K562 (cell line): ENCODE measurements around the gene IRS1. TPM values are rescaled to one million over a fixed set of nuclear protein-coding genes. Genes with fewer than 3 reads are reported as not detected.

Experiments
- ATAC-seq: fragments of 200-7000 bp; cut with Tn5 transposase; 3 replicates; pipeline ENCODE4 v1.9.1; 2020; ENCODE audit warnings: moderate library complexity
- BruUV-seq: library from RNA; stranded (reverse); fragments of 400-500 nt; replicated peaks from 2 replicates; lab custom pipeline; 2021; lab: Mats Ljungman, UMichigan
- CTCF ChIA-PET: fragments of 300-600 bp; formaldehyde crosslinking; extraction: SDS; loops from one replicate; lab custom pipeline; 2021; ENCODE audit warnings: low intra/inter-chr PET ratio; lab: Yijun Ruan, JAX
- POLR2A ChIA-PET: fragments of 300-600, 350-650 bp; sonication (Branson Sonifier 250); formaldehyde crosslinking; extraction: SDS; loops from one replicate; lab custom pipeline; 2021; ENCODE audit warnings: antibody characterized with exemption, inconsistent platforms; lab: Yijun Ruan, JAX
- DNase-seq, 4 experiments: peaks; one replicate each; pipeline versions ENCODE4 v3.0.0 to v3.0.0-alpha.2; 2011 to 2018; ENCODE audit warnings: low spot score in 3 of 4, mixed read lengths in 3 of 4; ENCODE audit errors: extremely low read depth in 1 of 4
- FAIRE-seq: peaks from 2 replicates; lab custom pipeline; 2011; peaks lifted over from hg19 to GRCh38; lab: Jason Lieb, UNC
- H2AFZ ChIP-seq: 2 replicates; pipeline ENCODE4 v1.6.0; 2011; ENCODE audit warnings: low read depth, low read length, control low read depth, inconsistent platforms
- H3K27ac ChIP-seq: fragments of 200-600 bp; 3 replicates; pipeline ENCODE4 v1.8.0; 2011; ENCODE audit warnings: low read depth, mild to moderate bottlenecking, control low read depth, inconsistent platforms, low read length, moderate library complexity, mixed read lengths; ENCODE audit errors: extremely low read depth
- H3K27me3 ChIP-seq, 2 experiments: fragments of 300-600 bp in 1 of 2; 2 replicates in 1 of 2; 3 replicates in 1 of 2; pipeline versions ENCODE4 v1.6.0 to v1.8.0; 2011; ENCODE audit warnings: inconsistent platforms in 2 of 2, low read length in 2 of 2, mild to moderate bottlenecking in 1 of 2, mixed read lengths in 1 of 2, moderate library complexity in 1 of 2; ENCODE audit not compliant: control insufficient read depth in 2 of 2, insufficient read depth in 2 of 2
- H3K36me3 ChIP-seq: fragments of 300-600 bp; 3 replicates; pipeline ENCODE4 v1.8.0; 2011; ENCODE audit warnings: mild to moderate bottlenecking, low read length, inconsistent platforms; ENCODE audit not compliant: control insufficient read depth, insufficient read depth
- H3K4me1 ChIP-seq, 2 experiments: fragments of 200-600 bp in 1 of 2; replicated peaks in 1 of 2; 2 replicates in 1 of 2; 3 replicates in 1 of 2; pipeline versions ENCODE4 v1.5.1 to v1.8.0; 2011; ENCODE audit warnings: inconsistent platforms in 2 of 2, low read length in 2 of 2, mild to moderate bottlenecking in 1 of 2, mixed read lengths in 1 of 2, moderate library complexity in 1 of 2; ENCODE audit not compliant: control insufficient read depth in 2 of 2, insufficient read depth in 2 of 2
- H3K4me2 ChIP-seq: 2 replicates; pipeline ENCODE4 v1.6.1; 2011; ENCODE audit warnings: low read length, control low read depth, inconsistent platforms, mixed read lengths; ENCODE audit not compliant: insufficient read depth
- H3K4me3 ChIP-seq: fragments of 200-600 bp; sonication (generic), shearing (Covaris generic); 2 replicates; pipeline ENCODE4 v1.5.1; 2016; ENCODE audit warnings: control low read depth, inconsistent platforms
- H3K79me2 ChIP-seq: fragments of 200-600 bp; 3 replicates; pipeline ENCODE4 v1.8.0; 2011; ENCODE audit warnings: low read length, inconsistent platforms; ENCODE audit not compliant: control insufficient read depth, insufficient read depth
- H3K9ac ChIP-seq, 2 experiments: 2 replicates each; pipeline versions ENCODE4 v1.6.0 to v1.6.1; 2011; ENCODE audit warnings: low read depth in 2 of 2, low read length in 2 of 2, control low read depth in 1 of 2, inconsistent platforms in 1 of 2, mild to moderate bottlenecking in 1 of 2, mixed read lengths in 1 of 2; ENCODE audit not compliant: insufficient read depth in 1 of 2
- H3K9me1 ChIP-seq: one replicate; pipeline ENCODE4 v1.6.0; 2011; ENCODE audit warnings: inconsistent platforms, mild to moderate bottlenecking, low read length, moderate library complexity; ENCODE audit not compliant: control insufficient read depth, insufficient read depth
- H3K9me3 ChIP-seq: replicated peaks from 2 replicates; pipeline ENCODE4 v1.5.1; 2011; ENCODE audit warnings: low read depth, low read length, inconsistent platforms; ENCODE audit not compliant: control insufficient read depth, insufficient read depth
- H4K20me1 ChIP-seq: replicated peaks from 2 replicates; pipeline ENCODE4 v1.6.1; 2011; ENCODE audit warnings: low read length, inconsistent platforms, mixed read lengths; ENCODE audit not compliant: control insufficient read depth, insufficient read depth
- ARID2 ChIP-seq: fragments of 450-650 bp; IDR thresholded peaks from 2 replicates; pipeline ENCODE4 v1.6.1; 2017; ENCODE audit warnings: antibody characterized with exemption, mild to moderate bottlenecking
- RAD21 ChIP-seq, 2 experiments: fragments of 250-450 bp in 1 of 2; fragments of 450-650 bp in 1 of 2; sonication (Bioruptor Pico) in 1 of 2; formaldehyde crosslinking in 1 of 2; IDR thresholded peaks in 1 of 2; conservative IDR thresholded peaks in 1 of 2; 2 replicates each; pipeline versions ENCODE4 v1.4.0 to v1.8.0; 2020 to 2022; ENCODE audit warnings: mild to moderate bottlenecking in 2 of 2, moderate library complexity in 1 of 2
- RFX7 ChIP-seq: fragments of 250-450 bp; sonication (Bioruptor Pico); IDR thresholded peaks from 2 replicates; pipeline ENCODE4 v1.5.1; 2021; ENCODE audit warnings: mild to moderate bottlenecking
- SMC3 ChIP-seq: conservative IDR thresholded peaks from 2 replicates; pipeline ENCODE4 v1.6.1; 2011; ENCODE audit warnings: low read depth, low read length, improper control_type of control experiment; ENCODE audit not compliant: insufficient read depth
- ZBTB7A ChIP-seq: IDR thresholded peaks from 2 replicates; pipeline ENCODE4 v1.6.1; 2011; ENCODE audit warnings: low read depth, mild to moderate bottlenecking, low read length, moderate library complexity, borderline replicate concordance; ENCODE audit not compliant: control insufficient read depth
- WGBS: fragments of 100-300 bp; shearing (Covaris generic); methylation state at CpG from one replicate; pipeline ENCODE4 v1.1.6; 2016; ENCODE audit warnings: low coverage, mixed read lengths; ENCODE audit not compliant: insufficient coverage; ENCODE audit errors: missing lambda C conversion rate; 5-methylcytosine and 5-hydroxymethylcytosine counted together
- in situ Hi-C: fragments of 300-500 bp; cut with MboI; formaldehyde crosslinking; loops from 4 replicates; pipeline ENCODE4 v1.15.0; 2018; ENCODE audit warnings: inconsistent platforms, mixed read lengths
- intact Hi-C: fragments of 100-400 bp; cut with micrococcal nuclease; formaldehyde crosslinking; loops from 2 replicates; pipeline ENCODE4 v1.14.2; 2022
- polyA plus RNA-seq, 8 experiments: library from polyadenylated mRNA; depleted of rRNA in 4 of 8; stranded (reverse) in 5 of 8; unstranded in 3 of 8; fragments of >200 nt; fragmentation: Nextera tagmentation in 2 of 8; fragmentation: Illumina TruSeq in 1 of 8; extraction: Ambion mirVana in 2 of 8; extraction: Trizol in 1 of 8; gene quantifications; 2 replicates each; pipeline versions ENCODE4 v1.2.1 to v1.2.3, GENCODE V29; 2011 to 2014; ENCODE audit warnings: inconsistent platforms in 1 of 8, missing spikeins in 1 of 8
- total RNA-seq, 7 experiments: library from RNA; depleted of rRNA in 6 of 7; stranded (reverse); fragments of >200 nt in 6 of 7; fragmentation: Illumina TruSeq in 2 of 7; extraction: Trizol in 2 of 7; gene quantifications; 2 replicates each; pipeline versions ENCODE4 v1.2.1 to v1.2.3, GENCODE V29; 2011 to 2021; ENCODE audit warnings: low replicate concordance in 1 of 7
- TF ChIP-seq, protein P1 (sequence below): fragments of 450-650 bp; formaldehyde crosslinking; IDR thresholded peaks from 2 replicates; pipeline ENCODE4 v1.4.0; 2020; ENCODE audit warnings: mild to moderate bottlenecking, moderate library complexity
- TF ChIP-seq, protein P2 (sequence below), 2 experiments: fragments of 450-650 bp; formaldehyde crosslinking in 1 of 2; IDR thresholded peaks; 2 replicates each; pipeline versions ENCODE4 v1.4.0 to v1.6.1; 2014 to 2020; ENCODE audit warnings: mild to moderate bottlenecking in 2 of 2, borderline replicate concordance in 1 of 2, low read depth in 1 of 2
- TF ChIP-seq, protein P3 (sequence below), 3 experiments: IDR thresholded peaks in 2 of 3; conservative IDR thresholded peaks in 1 of 3; 2 replicates each; pipeline ENCODE4 v1.5.1; 2011 to 2012; ENCODE audit warnings: low read length in 3 of 3, mild to moderate bottlenecking in 3 of 3, control low read depth in 2 of 3, improper control_type of control experiment in 1 of 3, inconsistent platforms in 1 of 3, low read depth in 1 of 3, mixed read lengths in 1 of 3, moderate library complexity in 1 of 3; ENCODE audit not compliant: insufficient read depth in 2 of 3

Gene IRS1
- total and polyA plus RNA-seq, 9 of the 15 experiments (the other 6 are each of a cell fraction or from before 2014, with no cell fraction given) = under 0.01 to 0.31 (median 0.08) TPM; not detected in 1

DNA sequence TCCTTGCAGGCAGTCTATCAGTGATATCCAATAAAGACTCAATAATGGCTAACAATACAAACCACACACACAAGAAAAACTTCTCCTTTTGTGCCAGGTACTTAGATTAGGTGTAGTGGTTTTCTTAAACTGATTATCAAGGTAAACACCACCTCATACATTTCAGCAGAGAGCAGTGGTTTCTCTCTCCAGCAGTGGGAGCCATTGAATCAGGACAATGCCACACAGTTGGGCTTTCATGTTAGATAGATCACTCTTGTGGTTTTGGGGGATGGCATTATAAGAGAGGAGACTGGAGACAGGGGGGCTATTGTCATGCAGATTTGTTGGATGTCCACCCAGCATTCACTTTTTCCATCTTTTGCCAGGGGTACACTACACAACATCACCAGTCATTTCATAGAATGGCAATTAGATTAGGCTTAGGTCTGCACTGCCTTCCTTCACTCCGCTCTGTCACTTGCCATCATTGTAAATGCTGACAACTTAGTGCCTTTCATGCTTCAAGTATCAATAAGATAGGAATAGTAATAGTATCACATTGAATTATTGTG is 13.6 kb upstream of the IRS1 start:
- peak in 1 of 4 experiments; percentile 20 for DNase-seq
- H3K27me3 ChIP-seq = 0 out of 5 replicates have a peak, but pooled peaks cover 0 to 4% of the 10 kb centered on the region in 2 experiments
- H3K4me3 ChIP-seq = no peak overlapping the region
- in situ Hi-C loops = loop anchor here (5.0 to 25.0 kb wide), 2 partner anchors 174 to 1151 kb away; no protein-coding TSS in a partner anchor
- H3K4me2 ChIP-seq = no peak overlapping the region
- H3K9ac ChIP-seq = no peak overlapping the region
- intact Hi-C loops = loop anchor here (1.0 to 2.0 kb wide), 3 partner anchors 166 to 294 kb away; no protein-coding TSS in a partner anchor
- H3K9me3 ChIP-seq = no peaks in the 10 kb centered on the region
- no peak overlapping the region for H2AFZ ChIP-seq
- FAIRE-seq = no peak
- H3K27ac ChIP-seq = no peak overlapping the region
- H4K20me1 ChIP-seq = no peaks in the 10 kb centered on the region
- no peaks in the 10 kb centered on the region for H3K79me2 ChIP-seq
- CTCF ChIA-PET = interaction anchor here (2.0 kb wide), 1 partner anchor 172 kb away, joined by 19 read pairs; no protein-coding TSS in a partner anchor
- POLR2A ChIA-PET = no interaction called here
- no peaks in the 10 kb centered on the region for H3K36me3 ChIP-seq
- BruUV-seq = no TSS peak
- no peaks in the 10 kb centered on the region for H3K4me1 ChIP-seq
- ATAC-seq = peak; percentile 72
- H3K9me1 ChIP-seq = no peaks in the 10 kb centered on the region
- 0% methylated on average over 1 of the region's 1 CpG for WGBS
- TF ChIP-seq, protein P1, sequence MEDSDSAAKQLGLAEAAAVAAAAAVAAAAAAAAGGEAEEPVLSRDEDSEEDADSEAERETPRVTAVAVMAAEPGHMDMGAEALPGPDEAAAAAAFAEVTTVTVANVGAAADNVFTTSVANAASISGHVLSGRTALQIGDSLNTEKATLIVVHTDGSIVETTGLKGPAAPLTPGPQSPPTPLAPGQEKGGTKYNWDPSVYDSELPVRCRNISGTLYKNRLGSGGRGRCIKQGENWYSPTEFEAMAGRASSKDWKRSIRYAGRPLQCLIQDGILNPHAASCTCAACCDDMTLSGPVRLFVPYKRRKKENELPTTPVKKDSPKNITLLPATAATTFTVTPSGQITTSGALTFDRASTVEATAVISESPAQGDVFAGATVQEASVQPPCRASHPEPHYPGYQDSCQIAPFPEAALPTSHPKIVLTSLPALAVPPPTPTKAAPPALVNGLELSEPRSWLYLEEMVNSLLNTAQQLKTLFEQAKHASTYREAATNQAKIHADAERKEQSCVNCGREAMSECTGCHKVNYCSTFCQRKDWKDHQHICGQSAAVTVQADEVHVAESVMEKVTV (CRISPR knock-in tag) = 0 out of 2 replicates have a peak, but pooled peaks have one; percentile 36
- TF ChIP-seq, protein P2, sequence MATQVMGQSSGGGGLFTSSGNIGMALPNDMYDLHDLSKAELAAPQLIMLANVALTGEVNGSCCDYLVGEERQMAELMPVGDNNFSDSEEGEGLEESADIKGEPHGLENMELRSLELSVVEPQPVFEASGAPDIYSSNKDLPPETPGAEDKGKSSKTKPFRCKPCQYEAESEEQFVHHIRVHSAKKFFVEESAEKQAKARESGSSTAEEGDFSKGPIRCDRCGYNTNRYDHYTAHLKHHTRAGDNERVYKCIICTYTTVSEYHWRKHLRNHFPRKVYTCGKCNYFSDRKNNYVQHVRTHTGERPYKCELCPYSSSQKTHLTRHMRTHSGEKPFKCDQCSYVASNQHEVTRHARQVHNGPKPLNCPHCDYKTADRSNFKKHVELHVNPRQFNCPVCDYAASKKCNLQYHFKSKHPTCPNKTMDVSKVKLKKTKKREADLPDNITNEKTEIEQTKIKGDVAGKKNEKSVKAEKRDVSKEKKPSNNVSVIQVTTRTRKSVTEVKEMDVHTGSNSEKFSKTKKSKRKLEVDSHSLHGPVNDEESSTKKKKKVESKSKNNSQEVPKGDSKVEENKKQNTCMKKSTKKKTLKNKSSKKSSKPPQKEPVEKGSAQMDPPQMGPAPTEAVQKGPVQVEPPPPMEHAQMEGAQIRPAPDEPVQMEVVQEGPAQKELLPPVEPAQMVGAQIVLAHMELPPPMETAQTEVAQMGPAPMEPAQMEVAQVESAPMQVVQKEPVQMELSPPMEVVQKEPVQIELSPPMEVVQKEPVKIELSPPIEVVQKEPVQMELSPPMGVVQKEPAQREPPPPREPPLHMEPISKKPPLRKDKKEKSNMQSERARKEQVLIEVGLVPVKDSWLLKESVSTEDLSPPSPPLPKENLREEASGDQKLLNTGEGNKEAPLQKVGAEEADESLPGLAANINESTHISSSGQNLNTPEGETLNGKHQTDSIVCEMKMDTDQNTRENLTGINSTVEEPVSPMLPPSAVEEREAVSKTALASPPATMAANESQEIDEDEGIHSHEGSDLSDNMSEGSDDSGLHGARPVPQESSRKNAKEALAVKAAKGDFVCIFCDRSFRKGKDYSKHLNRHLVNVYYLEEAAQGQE (IDR thresholded peaks at IDR 0.05; ENCODE audit: borderline replicate concordance) = peak; percentile 69; the same call in 1 of the 2 replicates
- TF ChIP-seq, protein P2 (CRISPR knock-in tag; IDR thresholded peaks at IDR 0.05; ENCODE audit: low read depth) = no peak
- TF ChIP-seq ARID2 (peak; percentile 55; the same call in 1 of the 2 replicates), RAD21 (CRISPR knock-in tag; conservative IDR thresholded peaks at IDR 0.05 in 1 of 2, IDR thresholded peaks at IDR 0.05 in 1 of 2) (peak; percentile 49 to 76), SMC3 (peak; percentile 50; the same call in 1 of the 2 replicates), RFX7 (CRISPR knock-in tag) (no peak), ZBTB7A (no peak)
- TF ChIP-seq, protein P3, sequence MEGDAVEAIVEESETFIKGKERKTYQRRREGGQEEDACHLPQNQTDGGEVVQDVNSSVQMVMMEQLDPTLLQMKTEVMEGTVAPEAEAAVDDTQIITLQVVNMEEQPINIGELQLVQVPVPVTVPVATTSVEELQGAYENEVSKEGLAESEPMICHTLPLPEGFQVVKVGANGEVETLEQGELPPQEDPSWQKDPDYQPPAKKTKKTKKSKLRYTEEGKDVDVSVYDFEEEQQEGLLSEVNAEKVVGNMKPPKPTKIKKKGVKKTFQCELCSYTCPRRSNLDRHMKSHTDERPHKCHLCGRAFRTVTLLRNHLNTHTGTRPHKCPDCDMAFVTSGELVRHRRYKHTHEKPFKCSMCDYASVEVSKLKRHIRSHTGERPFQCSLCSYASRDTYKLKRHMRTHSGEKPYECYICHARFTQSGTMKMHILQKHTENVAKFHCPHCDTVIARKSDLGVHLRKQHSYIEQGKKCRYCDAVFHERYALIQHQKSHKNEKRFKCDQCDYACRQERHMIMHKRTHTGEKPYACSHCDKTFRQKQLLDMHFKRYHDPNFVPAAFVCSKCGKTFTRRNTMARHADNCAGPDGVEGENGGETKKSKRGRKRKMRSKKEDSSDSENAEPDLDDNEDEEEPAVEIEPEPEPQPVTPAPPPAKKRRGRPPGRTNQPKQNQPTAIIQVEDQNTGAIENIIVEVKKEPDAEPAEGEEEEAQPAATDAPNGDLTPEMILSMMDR (IDR thresholded peaks at IDR 0.05 in 2 of 3, conservative IDR thresholded peaks at IDR 0.05 in 1 of 3; ENCODE audit: insufficient read depth in 2 of 3, low read depth in 1 of 3, low read length in 3 of 3) = peak; percentile 50 to 64 (median 54)
